ENCODE data around the gene CORO2A. TPM values are rescaled to one million over a fixed set of nuclear protein-coding genes. Genes with fewer than 3 reads are reported as not detected.

Gene CORO2A
- total RNA-seq, 1 experiment from 2014 or later: 15.8 TPM

DNA sequence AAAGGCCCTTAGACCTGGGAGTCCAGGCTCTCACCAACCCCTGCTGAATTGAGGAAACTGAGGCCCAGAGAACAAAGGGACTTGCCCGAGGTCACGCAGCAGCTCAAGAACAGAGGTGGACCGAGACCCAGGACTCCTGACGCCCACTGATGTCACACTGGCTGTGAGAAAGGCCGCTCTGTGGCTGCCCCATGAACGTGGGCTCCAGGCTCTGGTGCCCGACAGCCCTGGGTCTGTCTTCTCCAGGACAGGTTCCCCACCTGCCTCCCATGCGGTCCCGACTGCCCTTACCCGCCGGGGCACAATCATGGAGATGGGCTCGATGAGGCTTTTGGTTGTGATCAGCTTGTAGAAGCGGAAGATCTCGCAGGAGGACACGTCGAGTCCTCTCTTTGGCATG is 64.1 kb downstream of the CORO2A start:
- H3K27me3 Mint-ChIP-seq (ENCODE audit: low read depth): no peaks in the 10 kb centered on the region; the same call in 1 of the 2 replicates
- peaks cover 21 to 25% (median 23%) of the 10 kb centered on the region in 3 experiments; a peak in 6 of 7 replicates for H3K36me3 Mint-ChIP-seq (ENCODE audit: insufficient read depth in 1 of 3, low read depth in 3 of 3)
- no peak overlapping the region for H4K8ac ChIP-seq (replicated peaks; ENCODE audit: insufficient read length, low read depth, low read length)
- H3K9me3 ChIP-seq (ENCODE audit: control insufficient read depth, low read depth, low read length): no peaks in the 10 kb centered on the region
- H2BK15ac ChIP-seq (ENCODE audit: low read depth, low read length): no peak overlapping the region
- H3K27me3 ChIP-seq (ENCODE audit: insufficient read depth, low read length): no peaks in the 10 kb centered on the region
- H3K4me2 ChIP-seq (ENCODE audit: insufficient read depth, insufficient read length, low read length): no peak overlapping the region
- no peaks in the 10 kb centered on the region for H4K20me1 ChIP-seq (ENCODE audit: control insufficient read depth, insufficient read depth, insufficient read length)
- no peak overlapping the region for H2AFZ ChIP-seq (ENCODE audit: low read length)
- no peak overlapping the region for H3K27ac ChIP-seq (ENCODE audit: insufficient read length, low read depth, low read length)
- H3K18ac ChIP-seq (ENCODE audit: insufficient read length, low read depth, low read length): no peak overlapping the region
- no peak overlapping the region for H3K23ac ChIP-seq (ENCODE audit: insufficient read length, low read depth, low read length)
- TF ChIP-seq, protein P1, sequence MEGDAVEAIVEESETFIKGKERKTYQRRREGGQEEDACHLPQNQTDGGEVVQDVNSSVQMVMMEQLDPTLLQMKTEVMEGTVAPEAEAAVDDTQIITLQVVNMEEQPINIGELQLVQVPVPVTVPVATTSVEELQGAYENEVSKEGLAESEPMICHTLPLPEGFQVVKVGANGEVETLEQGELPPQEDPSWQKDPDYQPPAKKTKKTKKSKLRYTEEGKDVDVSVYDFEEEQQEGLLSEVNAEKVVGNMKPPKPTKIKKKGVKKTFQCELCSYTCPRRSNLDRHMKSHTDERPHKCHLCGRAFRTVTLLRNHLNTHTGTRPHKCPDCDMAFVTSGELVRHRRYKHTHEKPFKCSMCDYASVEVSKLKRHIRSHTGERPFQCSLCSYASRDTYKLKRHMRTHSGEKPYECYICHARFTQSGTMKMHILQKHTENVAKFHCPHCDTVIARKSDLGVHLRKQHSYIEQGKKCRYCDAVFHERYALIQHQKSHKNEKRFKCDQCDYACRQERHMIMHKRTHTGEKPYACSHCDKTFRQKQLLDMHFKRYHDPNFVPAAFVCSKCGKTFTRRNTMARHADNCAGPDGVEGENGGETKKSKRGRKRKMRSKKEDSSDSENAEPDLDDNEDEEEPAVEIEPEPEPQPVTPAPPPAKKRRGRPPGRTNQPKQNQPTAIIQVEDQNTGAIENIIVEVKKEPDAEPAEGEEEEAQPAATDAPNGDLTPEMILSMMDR (conservative IDR thresholded peaks at IDR 0.05): no peak
- no peak overlapping the region for H3K56ac ChIP-seq (ENCODE audit: insufficient read length, low read depth, low read length)
- H3K27ac Mint-ChIP-seq: no peak overlapping the region
- H2BK12ac ChIP-seq (ENCODE audit: insufficient read length, low read depth, low read length): no peak overlapping the region
- peaks cover 9 to 15% of the 10 kb centered on the region in 2 experiments for H3K4me1 Mint-ChIP-seq
- no peak overlapping the region for H2BK5ac ChIP-seq (ENCODE audit: insufficient read length, low read length)
- no peak overlapping the region for H3K9ac ChIP-seq (ENCODE audit: extremely low read depth, insufficient read length, low read length)
- H4K5ac ChIP-seq (ENCODE audit: insufficient read length, low read depth, low read length): no peak overlapping the region
- no peak overlapping the region for H3K4ac ChIP-seq (ENCODE audit: low read depth, low read length)
- no peak overlapping the region for H3K4me3 Mint-ChIP-seq
- no peak overlapping the region for H3T11ph ChIP-seq (ENCODE audit: low read length)
- no peaks in the 10 kb centered on the region for H3K23me2 ChIP-seq (ENCODE audit: insufficient read length, low read depth, low read length, poor library complexity, severe bottlenecking)
- H3K14ac ChIP-seq (ENCODE audit: insufficient read depth, low read length): no peak overlapping the region; the same call in 1 of the 2 replicates
- no peaks in the 10 kb centered on the region for H3K9me3 Mint-ChIP-seq
- no peaks in the 10 kb centered on the region for H3K4me1 ChIP-seq (ENCODE audit: insufficient read depth, low read length)
- no CpG with 5 or more reads among the region's 16 CpGs for WGBS (ENCODE audit: extremely low coverage, insufficient read length, low lambda C conversion rate)
- H3K79me1 ChIP-seq (ENCODE audit: insufficient read depth, low read depth, low read length, poor library complexity, severe bottlenecking): no peaks in the 10 kb centered on the region
- no peaks in the 10 kb centered on the region for H3K79me2 ChIP-seq (ENCODE audit: insufficient read depth, low read length)
- no peak overlapping the region for H4K91ac ChIP-seq (ENCODE audit: insufficient read length, low read depth, low read length)
- no peak overlapping the region for H2BK120ac ChIP-seq (ENCODE audit: low read depth, low read length, poor library complexity, severe bottlenecking)
- no peak overlapping the region for H2AK5ac ChIP-seq (ENCODE audit: insufficient read length, low read length)
- no peak for DNase-seq
- H2BK20ac ChIP-seq (ENCODE audit: low read depth, low read length, poor library complexity, severe bottlenecking): no peak overlapping the region
